ENCODE measurements around the gene LCE1A.

DNA sequence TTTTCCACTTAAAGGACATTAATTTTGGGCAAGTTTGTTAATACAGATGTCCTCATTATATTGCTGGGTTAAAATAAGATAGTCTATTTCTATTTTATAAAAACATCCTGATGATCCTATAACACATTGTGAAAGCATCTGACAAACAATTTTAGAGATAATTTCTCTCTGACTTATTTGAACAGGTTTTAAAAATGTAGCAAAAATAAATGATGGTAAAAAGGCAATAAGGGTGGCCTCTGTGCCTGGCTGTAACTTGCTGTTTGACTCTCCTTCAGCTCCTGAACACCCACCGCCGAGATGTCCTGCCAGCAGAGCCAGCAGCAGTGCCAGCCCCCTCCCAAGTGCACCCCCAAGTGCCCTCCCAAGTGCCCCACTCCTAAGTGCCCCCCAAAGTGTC is at the start of gene LCE1A:
- TF ChIP-seq POLR2AphosphoS5 (IDR thresholded peaks at IDR 0.05) (no peak), POLR2A (IDR thresholded peaks at IDR 0.05) (no peak)
- TF ChIP-seq, protein P1, sequence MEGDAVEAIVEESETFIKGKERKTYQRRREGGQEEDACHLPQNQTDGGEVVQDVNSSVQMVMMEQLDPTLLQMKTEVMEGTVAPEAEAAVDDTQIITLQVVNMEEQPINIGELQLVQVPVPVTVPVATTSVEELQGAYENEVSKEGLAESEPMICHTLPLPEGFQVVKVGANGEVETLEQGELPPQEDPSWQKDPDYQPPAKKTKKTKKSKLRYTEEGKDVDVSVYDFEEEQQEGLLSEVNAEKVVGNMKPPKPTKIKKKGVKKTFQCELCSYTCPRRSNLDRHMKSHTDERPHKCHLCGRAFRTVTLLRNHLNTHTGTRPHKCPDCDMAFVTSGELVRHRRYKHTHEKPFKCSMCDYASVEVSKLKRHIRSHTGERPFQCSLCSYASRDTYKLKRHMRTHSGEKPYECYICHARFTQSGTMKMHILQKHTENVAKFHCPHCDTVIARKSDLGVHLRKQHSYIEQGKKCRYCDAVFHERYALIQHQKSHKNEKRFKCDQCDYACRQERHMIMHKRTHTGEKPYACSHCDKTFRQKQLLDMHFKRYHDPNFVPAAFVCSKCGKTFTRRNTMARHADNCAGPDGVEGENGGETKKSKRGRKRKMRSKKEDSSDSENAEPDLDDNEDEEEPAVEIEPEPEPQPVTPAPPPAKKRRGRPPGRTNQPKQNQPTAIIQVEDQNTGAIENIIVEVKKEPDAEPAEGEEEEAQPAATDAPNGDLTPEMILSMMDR (IDR thresholded peaks at IDR 0.05), result no peak

Data from transverse colon (tissue), 4 donors.